Activated CD4-positive, alpha-beta T cell treated with anti-CD3 and anti-CD28 coated beads, Interleukin-2, amount 50 U/mL, for 4 hours (primary cell): ENCODE results near the gene MFN2.

Experiments
- DNase-seq, 2 experiments: peaks; one replicate each; pipeline ENCODE4 v3.0.0-alpha.2; 2020

Gene MFN2

GRCh38 chr1:11960715-11961114, 19.5 kb upstream of the MFN2 start:
- DNase-seq: no peak

- no peak for DNase-seq
Observed at GRCh38 chr1:11961230-11961629, 19.0 kb upstream of the MFN2 start.

- DNase-seq: no peak
Observed at GRCh38 chr1:11963622-11964021, 16.6 kb upstream of the MFN2 start.

- DNase-seq: no peak
Observed at GRCh38 chr1:11964656-11965055, 15.6 kb upstream of the MFN2 start.

- no peak for DNase-seq
Observed at GRCh38 chr1:11967028-11967547, 13.2 kb upstream of the MFN2 start.

- no peak for DNase-seq
Observed at GRCh38 chr1:11970441-11971185, 9.6 kb upstream of the MFN2 start.

- no peak for DNase-seq
Observed at GRCh38 chr1:11977625-11978024, 2.6 kb upstream of the MFN2 start.

GRCh38 chr1:11978301-11978700, 1.9 kb upstream of the MFN2 start:
- DNase-seq: no peak

- DNase-seq: no peak
Observed at GRCh38 chr1:11979028-11979850, 1.0 kb upstream of the MFN2 start.

GRCh38 chr1:11980676-11980972, 380 bp downstream of the MFN2 start:
- no peak for DNase-seq

- no peak for DNase-seq
Observed at GRCh38 chr1:11981378-11982009, 1.2 kb downstream of the MFN2 start.

- no peak for DNase-seq
Observed at GRCh38 chr1:11982010-11982392, 1.8 kb downstream of the MFN2 start.

GRCh38 chr1:11984121-11984520, 3.9 kb downstream of the MFN2 start:
- DNase-seq: no peak

- DNase-seq: no peak
Observed at GRCh38 chr1:11984576-11984975, 4.3 kb downstream of the MFN2 start.

- DNase-seq: no peak
Observed at GRCh38 chr1:11985171-11985570, 4.9 kb downstream of the MFN2 start.

GRCh38 chr1:11985851-11986250, 5.6 kb downstream of the MFN2 start:
- DNase-seq: no peak

GRCh38 chr1:11989669-11990068, 9.4 kb downstream of the MFN2 start:
- no peak for DNase-seq

- no peak for DNase-seq
Observed at GRCh38 chr1:11990303-11991032, 10.2 kb downstream of the MFN2 start.

GRCh38 chr1:11991969-11992676, 11.9 kb downstream of the MFN2 start:
- no peak for DNase-seq

GRCh38 chr1:11997081-11997850, 17.0 kb downstream of the MFN2 start:
- no peak for DNase-seq

- no peak for DNase-seq
Observed at GRCh38 chr1:11998636-11999035, 18.4 kb downstream of the MFN2 start.

- no peak for DNase-seq
Observed at GRCh38 chr1:11999236-11999635, 19.0 kb downstream of the MFN2 start.
